ENCODE results near the gene SLC35A4. TPM values are rescaled to one million over a fixed set of nuclear protein-coding genes. Genes with fewer than 3 reads are reported as not detected.

Gene SLC35A4
- total and polyA plus RNA-seq, 4 experiments from 2014 or later = 49.0 to 115 (median 82.0) TPM

DNA sequence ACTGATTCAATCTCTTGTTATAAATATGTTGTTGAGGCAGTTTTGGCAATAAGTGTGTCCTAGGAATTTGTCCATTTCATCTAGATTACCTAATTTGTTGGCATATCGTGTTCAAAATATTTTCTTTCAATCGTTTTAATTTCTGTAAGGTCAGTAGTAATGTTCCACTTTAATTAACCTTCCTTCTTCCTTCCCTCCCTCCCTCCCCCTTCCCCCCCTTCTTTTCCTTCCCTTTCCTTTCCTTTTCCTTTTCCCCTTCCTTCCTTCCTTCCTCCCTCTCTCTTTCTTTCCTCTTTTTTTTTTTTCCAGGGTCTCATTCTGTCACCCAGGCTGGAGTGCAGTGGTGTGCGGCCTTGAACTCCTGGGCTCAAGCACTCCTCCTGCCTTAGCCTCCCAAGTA, 41.3 kb downstream of the SLC35A4 start:
- no peak overlapping the region for H3K27ac Mint-ChIP-seq
- Histone ChIP-seq H3K36me3 (ENCODE audit: insufficient read depth, low read length) (no peaks in the 10 kb centered on the region), H3K4me3 (ENCODE audit: low read length in 2 of 2) (no peak overlapping the region), H3K9me3 (ENCODE audit: control insufficient read depth in 1 of 2, low read length in 2 of 2) (no peaks in the 10 kb centered on the region), H3K27me3 (ENCODE audit: insufficient read depth, low read length) (no peaks in the 10 kb centered on the region), H3K27ac (ENCODE audit: low read depth, low read length) (no peak overlapping the region), H3K4me1 (ENCODE audit: insufficient read depth, low read length) (peaks cover 7% of the 10 kb centered on the region)
- H3K27me3 Mint-ChIP-seq = peaks cover 1 to 6% of the 10 kb centered on the region in 2 donors
- intact Hi-C loops (cut with micrococcal nuclease) = no loop called here
- DNase-seq = no peak
- ChIA-PET POLR2A (ENCODE audit: partially characterized antibody) (no interaction called here), CTCF (ENCODE audit: partially characterized antibody) (no interaction called here)
- H3K9me3 Mint-ChIP-seq = no peaks in the 10 kb centered on the region
- H3K4me3 Mint-ChIP-seq = no peak overlapping the region
- peaks cover 0 to 2% (median 0%) of the 10 kb centered on the region in 4 donors for H3K4me1 Mint-ChIP-seq
- no peaks in the 10 kb centered on the region for H3K36me3 Mint-ChIP-seq

DNA sequence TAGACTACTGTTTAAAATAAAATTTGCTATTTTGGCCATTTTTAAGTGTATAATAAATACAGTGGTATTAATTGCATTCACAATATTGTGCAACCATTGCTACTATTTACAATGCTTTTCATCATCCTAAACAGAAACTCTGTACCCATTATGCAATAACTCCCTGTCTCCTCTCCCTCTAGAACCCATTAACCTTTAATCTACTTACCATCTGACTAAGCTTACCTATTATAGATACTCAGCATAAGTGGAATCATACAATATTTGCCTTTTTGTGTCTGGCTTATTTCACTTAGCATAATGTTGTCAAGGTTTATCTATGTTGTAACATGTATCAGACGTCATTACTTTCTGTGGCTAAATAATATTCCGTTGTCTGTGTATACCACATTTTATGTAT, 42.4 kb downstream of the SLC35A4 start:
- H3K9me3 Mint-ChIP-seq = no peaks in the 10 kb centered on the region
- Histone ChIP-seq H3K4me1 (ENCODE audit: insufficient read depth, low read length) (peaks cover 7% of the 10 kb centered on the region), H3K27ac (ENCODE audit: low read depth, low read length) (no peak overlapping the region), H3K9me3 (ENCODE audit: control insufficient read depth in 1 of 2, low read length in 2 of 2) (no peaks in the 10 kb centered on the region), H3K4me3 (ENCODE audit: low read length in 2 of 2) (no peak overlapping the region), H3K36me3 (ENCODE audit: insufficient read depth, low read length) (no peaks in the 10 kb centered on the region), H3K27me3 (ENCODE audit: insufficient read depth, low read length) (no peaks in the 10 kb centered on the region)
- DNase-seq = no peak
- H3K4me1 Mint-ChIP-seq = peaks cover 4 to 8% (median 5%) of the 10 kb centered on the region in 4 donors
- intact Hi-C loops (cut with micrococcal nuclease) = no loop called here
- H3K27ac Mint-ChIP-seq = no peak overlapping the region
- H3K36me3 Mint-ChIP-seq = no peaks in the 10 kb centered on the region
- POLR2A ChIA-PET (ENCODE audit: partially characterized antibody) = no interaction called here
- H3K27me3 Mint-ChIP-seq = peaks cover 1 to 16% of the 10 kb centered on the region in 2 donors
- CTCF ChIA-PET (ENCODE audit: partially characterized antibody) = no interaction called here
- H3K4me3 Mint-ChIP-seq = no peak overlapping the region

DNA sequence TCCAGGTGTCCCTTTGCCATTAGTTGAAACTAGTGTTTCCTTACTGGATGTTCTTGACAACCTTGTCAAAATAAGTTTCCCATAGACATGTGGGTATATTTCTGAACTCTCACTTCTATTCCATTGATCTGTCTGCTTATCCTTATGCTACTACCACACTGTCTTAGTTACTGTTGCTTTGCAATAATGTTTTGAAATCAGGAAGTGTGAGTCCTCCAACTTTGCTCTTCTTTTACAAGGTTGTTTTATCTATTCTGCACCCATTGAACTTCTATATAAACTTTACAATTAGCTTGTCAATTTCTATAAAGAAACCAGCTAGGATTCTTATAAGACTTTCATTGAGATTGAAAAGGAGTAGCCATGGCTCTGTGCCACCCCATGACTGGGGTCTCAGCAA, 44.1 kb downstream of the SLC35A4 start:
- intact Hi-C loops (cut with micrococcal nuclease) = no loop called here
- no peak overlapping the region for H3K4me3 ChIP-seq (ENCODE audit: low read length in 2 of 2)
- Mint-ChIP-seq H3K4me1 (peaks cover 4 to 8% (median 8%) of the 10 kb centered on the region in 4 donors), H3K36me3 (no peaks in the 10 kb centered on the region), H3K9me3 (no peaks in the 10 kb centered on the region), H3K27ac (no peak overlapping the region), H3K27me3 (peaks cover 6 to 19% of the 10 kb centered on the region in 2 donors), H3K4me3 (no peak overlapping the region)
- H3K27me3 ChIP-seq (ENCODE audit: insufficient read depth, low read length) = no peaks in the 10 kb centered on the region
- peaks cover 7% of the 10 kb centered on the region for H3K4me1 ChIP-seq (ENCODE audit: insufficient read depth, low read length)
- no peaks in the 10 kb centered on the region for H3K36me3 ChIP-seq (ENCODE audit: insufficient read depth, low read length)
- no peak for DNase-seq
- H3K27ac ChIP-seq (ENCODE audit: low read depth, low read length) = no peak overlapping the region
- POLR2A ChIA-PET (ENCODE audit: partially characterized antibody) = no interaction called here
- no peaks in the 10 kb centered on the region for H3K9me3 ChIP-seq (ENCODE audit: control insufficient read depth in 1 of 2, low read length in 2 of 2)
- CTCF ChIA-PET (ENCODE audit: partially characterized antibody) = no interaction called here

DNA sequence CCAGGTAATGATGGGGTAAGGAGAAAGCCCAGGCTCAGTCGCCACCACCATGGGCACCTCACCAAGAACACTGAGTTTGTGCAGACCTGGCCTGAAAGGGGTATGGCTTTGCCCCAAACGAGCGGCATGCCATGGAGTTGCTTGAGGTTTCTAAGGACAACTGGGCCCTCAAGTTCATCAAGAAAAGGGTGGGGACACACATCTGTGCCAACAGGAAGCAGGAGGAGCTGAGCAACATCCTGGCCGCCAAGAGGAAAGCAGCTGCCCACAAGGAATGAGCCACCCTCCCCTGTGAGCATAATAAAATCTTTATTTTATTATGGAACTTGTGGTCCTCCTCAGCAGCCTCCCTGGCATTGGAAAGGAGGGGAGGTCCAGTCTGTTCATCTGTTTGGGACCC, 44.5 kb downstream of the SLC35A4 start:
- Mint-ChIP-seq H3K4me1 (peaks cover 4 to 8% (median 8%) of the 10 kb centered on the region in 4 donors), H3K9me3 (no peaks in the 10 kb centered on the region), H3K27ac (no peak overlapping the region), H3K36me3 (no peaks in the 10 kb centered on the region), H3K27me3 (peaks cover 6 to 19% of the 10 kb centered on the region in 2 donors), H3K4me3 (no peak overlapping the region)
- Histone ChIP-seq H3K36me3 (ENCODE audit: insufficient read depth, low read length) (no peaks in the 10 kb centered on the region), H3K27me3 (ENCODE audit: insufficient read depth, low read length) (no peaks in the 10 kb centered on the region), H3K4me3 (ENCODE audit: low read length in 2 of 2) (no peak overlapping the region), H3K9me3 (ENCODE audit: control insufficient read depth in 1 of 2, low read length in 2 of 2) (no peaks in the 10 kb centered on the region), H3K27ac (ENCODE audit: low read depth, low read length) (no peak overlapping the region), H3K4me1 (ENCODE audit: insufficient read depth, low read length) (peaks cover 7% of the 10 kb centered on the region)
- intact Hi-C loops (cut with micrococcal nuclease) = no loop called here
- ChIA-PET CTCF (ENCODE audit: partially characterized antibody) (no interaction called here), POLR2A (ENCODE audit: partially characterized antibody) (interaction anchor here (0.7 kb wide), 1 partner anchor 51 kb away, joined by 5 read pairs; no protein-coding TSS in a partner anchor)
- DNase-seq = no peak

DNA sequence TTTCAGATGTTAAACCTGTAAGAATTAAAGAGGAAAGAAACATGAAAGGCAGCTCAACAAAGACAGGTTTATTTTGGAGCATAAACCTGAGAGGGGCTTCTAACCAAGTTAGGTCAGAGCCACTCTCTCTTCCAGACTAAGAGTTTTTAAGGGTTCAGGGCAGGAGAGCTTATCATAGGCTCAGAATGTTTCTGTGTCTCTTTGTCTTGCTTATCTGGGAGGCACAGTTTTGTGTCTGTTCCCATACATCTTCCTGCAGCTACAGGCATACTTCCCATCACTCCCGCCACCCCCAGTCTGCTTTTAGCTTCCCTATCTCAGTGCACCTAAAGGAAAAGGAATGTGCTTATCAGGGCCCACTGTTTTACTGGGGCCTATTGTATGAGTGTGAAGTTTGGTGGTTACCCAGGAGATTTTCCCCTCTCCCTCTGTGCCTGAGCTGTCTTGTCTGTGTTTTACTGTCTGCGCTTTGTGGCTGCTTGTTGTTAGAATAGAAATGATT, 46.4 kb downstream of the SLC35A4 start:
- Histone ChIP-seq H3K9me3 (ENCODE audit: control insufficient read depth in 1 of 2, low read length in 2 of 2) (no peaks in the 10 kb centered on the region), H3K4me3 (ENCODE audit: low read length in 2 of 2) (no peak overlapping the region), H3K36me3 (ENCODE audit: insufficient read depth, low read length) (no peaks in the 10 kb centered on the region), H3K27ac (ENCODE audit: low read depth, low read length) (no peak overlapping the region), H3K4me1 (ENCODE audit: insufficient read depth, low read length) (peaks cover 7% of the 10 kb centered on the region), H3K27me3 (ENCODE audit: insufficient read depth, low read length) (no peaks in the 10 kb centered on the region)
- H3K36me3 Mint-ChIP-seq = no peaks in the 10 kb centered on the region
- no peak overlapping the region for H3K4me3 Mint-ChIP-seq
- H3K27ac Mint-ChIP-seq = peak overlapping the region in 1 of 7 donors; percentile 18
- ChIA-PET POLR2A (ENCODE audit: partially characterized antibody) (no interaction called here), CTCF (ENCODE audit: partially characterized antibody) (interaction anchor here (0.7 to 1.7 kb wide), 3 partner anchors 34 to 109 kb away, joined by 3 to 4 read pairs (median 4); partner anchors contain the start of gene EIF4EBP3)
- H3K4me1 Mint-ChIP-seq = peaks cover 4 to 8% (median 8%) of the 10 kb centered on the region in 4 donors
- H3K27me3 Mint-ChIP-seq = peaks cover 7 to 22% of the 10 kb centered on the region in 2 donors
- no peaks in the 10 kb centered on the region for H3K9me3 Mint-ChIP-seq
- intact Hi-C loops (cut with micrococcal nuclease) = no loop called here
- DNase-seq = no peak

Small RNAs within 50 kb of the gene (microRNA-seq; reads per million reads assigned to microRNA genes)
- not detected for gene MIR6831 (ENCODE audit: borderline microRNAs expressed, borderline number of aligned reads, borderline replicate concordance)

Other genes with a start within 250 kb of the SLC35A4 start
- gene HBEGF, start 218.2 kb upstream of the SLC35A4 start, total RNA-seq = under 1 TPM; 0.52 to 0.86 TPM
- 1 to 10 TPM; 1.2 to 2.4 TPM for gene HBEGF, start 218.2 kb upstream of the SLC35A4 start, polyA plus RNA-seq
- not detected for gene SLC4A9, start 204.6 kb upstream of the SLC35A4 start, total RNA-seq
- not detected for gene SLC4A9, start 204.6 kb upstream of the SLC35A4 start, polyA plus RNA-seq
- gene ANKHD1, start 163.0 kb upstream of the SLC35A4 start, total RNA-seq = 100 to 1,000 TPM; 228 to 252 TPM
- 100 to 1,000 TPM in 1 of 2 donors, 10 to 100 TPM in 1; 58.6 to 100 TPM for gene ANKHD1, start 163.0 kb upstream of the SLC35A4 start, polyA plus RNA-seq
- gene EIF4EBP3, start 17.2 kb upstream of the SLC35A4 start, total RNA-seq = 10 to 100 TPM; 15.3 to 18.8 TPM
- 10 to 100 TPM; 31.9 to 44.3 TPM for gene EIF4EBP3, start 17.2 kb upstream of the SLC35A4 start, polyA plus RNA-seq
- gene SRA1, start 7.4 kb upstream of the SLC35A4 start, total RNA-seq = 10 to 100 TPM; 24.5 to 26.6 TPM
- gene SRA1, start 7.4 kb upstream of the SLC35A4 start, polyA plus RNA-seq = 10 to 100 TPM; 35.5 to 46.8 TPM
- gene APBB3, start 230 bp upstream of the SLC35A4 start, total RNA-seq = 10 to 100 TPM; 72.9 to 75.4 TPM
- 1 to 10 TPM; 2.1 to 4.9 TPM for gene APBB3, start 230 bp upstream of the SLC35A4 start, polyA plus RNA-seq
- 1 to 10 TPM; 4.9 to 5.2 TPM for gene CD14, start 68.3 kb downstream of the SLC35A4 start, total RNA-seq
- gene CD14, start 68.3 kb downstream of the SLC35A4 start, polyA plus RNA-seq = 1 to 10 TPM; 2.7 to 3.2 TPM
- gene TMCO6, start 74.6 kb downstream of the SLC35A4 start, total RNA-seq = 10 to 100 TPM; 50.0 to 56.3 TPM
- 10 to 100 TPM; 15.7 to 18.3 TPM for gene TMCO6, start 74.6 kb downstream of the SLC35A4 start, polyA plus RNA-seq
- gene NDUFA2, start 82.8 kb downstream of the SLC35A4 start, total RNA-seq = 10 to 100 TPM; 38.0 TPM
- 100 to 1,000 TPM; 132 to 135 TPM for gene NDUFA2, start 82.8 kb downstream of the SLC35A4 start, polyA plus RNA-seq
- gene IK, start 83.0 kb downstream of the SLC35A4 start, total RNA-seq = 100 to 1,000 TPM; 178 to 185 TPM
- 100 to 1,000 TPM; 147 to 205 TPM for gene IK, start 83.0 kb downstream of the SLC35A4 start, polyA plus RNA-seq
- 10 to 100 TPM; 47.1 to 49.6 TPM for gene WDR55, start 100.1 kb downstream of the SLC35A4 start, total RNA-seq
- 10 to 100 TPM; 12.4 to 19.5 TPM for gene WDR55, start 100.1 kb downstream of the SLC35A4 start, polyA plus RNA-seq
- 1 to 10 TPM; 4.0 to 5.0 TPM for gene DND1, start 108.7 kb downstream of the SLC35A4 start, total RNA-seq
- gene DND1, start 108.7 kb downstream of the SLC35A4 start, polyA plus RNA-seq = not detected
- 10 to 100 TPM; 60.7 to 63.5 TPM for gene HARS1, start 126.5 kb downstream of the SLC35A4 start, total RNA-seq
- 10 to 100 TPM; 70.8 to 72.9 TPM for gene HARS1, start 126.5 kb downstream of the SLC35A4 start, polyA plus RNA-seq
- 10 to 100 TPM; 61.6 to 67.5 TPM for gene HARS2, start 126.6 kb downstream of the SLC35A4 start, total RNA-seq
- 10 to 100 TPM; 17.8 to 26.5 TPM for gene HARS2, start 126.6 kb downstream of the SLC35A4 start, polyA plus RNA-seq
- gene ZMAT2, start 135.6 kb downstream of the SLC35A4 start, total RNA-seq = 10 to 100 TPM; 56.3 to 57.4 TPM
- 10 to 100 TPM; 65.9 to 76.5 TPM for gene ZMAT2, start 135.6 kb downstream of the SLC35A4 start, polyA plus RNA-seq
- not detected for gene PCDHA1, start 221.3 kb downstream of the SLC35A4 start, total RNA-seq
- not detected for gene PCDHA1, start 221.3 kb downstream of the SLC35A4 start, polyA plus RNA-seq
- gene PCDHA2, start 230.0 kb downstream of the SLC35A4 start, total RNA-seq = not detected
- gene PCDHA2, start 230.0 kb downstream of the SLC35A4 start, polyA plus RNA-seq = not detected
- not detected for gene PCDHA3, start 236.2 kb downstream of the SLC35A4 start, total RNA-seq
- not detected for gene PCDHA3, start 236.2 kb downstream of the SLC35A4 start, polyA plus RNA-seq
- gene PCDHA4, start 242.2 kb downstream of the SLC35A4 start, total RNA-seq = not detected
- not detected for gene PCDHA4, start 242.2 kb downstream of the SLC35A4 start, polyA plus RNA-seq